ENCODE data around the gene A2ML1.

GRCh38 chr12:8837291-8837690, 14.9 kb downstream of the A2ML1 start:
- TF ChIP-seq CTCF (IDR thresholded peaks at IDR 0.05) = no peak
- no peak for TF ChIP-seq POLR2A (IDR thresholded peaks at IDR 0.05)
- no peak for TF ChIP-seq POLR2AphosphoS5 (IDR thresholded peaks at IDR 0.05)

Data from gastroesophageal sphincter (tissue), 3 donors.